ENCODE data around the gene SPIRE1.
A peak's percentile ranks its signal among the peaks of the same experiment; 100 is the strongest.
"Not testable (repeated sequence)": the region's sequence is repeated elsewhere in the genome, so short reads cannot be mapped to it uniquely, and the experiment has no call there.

Gene SPIRE1

DNA sequence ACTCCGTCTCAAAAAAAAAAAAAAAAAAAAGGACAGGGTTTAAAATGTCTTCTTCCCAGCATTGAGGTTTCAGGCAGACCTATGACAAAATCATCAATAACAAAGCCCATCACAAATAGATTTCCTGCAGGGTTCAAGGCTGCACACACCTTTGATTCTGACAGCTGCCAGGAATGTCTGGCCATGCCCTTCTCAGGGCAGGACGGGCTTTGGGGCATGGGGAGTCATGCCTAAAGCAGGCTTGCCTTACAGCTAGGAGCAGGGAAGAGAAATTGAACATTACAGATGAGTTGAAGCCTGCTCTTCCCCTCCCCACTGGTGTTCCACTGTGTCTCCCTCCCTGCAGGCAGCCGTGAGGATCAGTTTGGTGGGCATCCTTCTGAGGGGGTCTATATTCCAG, 246.5 kb downstream of the SPIRE1 start:
- no peak for DNase-seq (ENCODE audit: low spot score)

DNA sequence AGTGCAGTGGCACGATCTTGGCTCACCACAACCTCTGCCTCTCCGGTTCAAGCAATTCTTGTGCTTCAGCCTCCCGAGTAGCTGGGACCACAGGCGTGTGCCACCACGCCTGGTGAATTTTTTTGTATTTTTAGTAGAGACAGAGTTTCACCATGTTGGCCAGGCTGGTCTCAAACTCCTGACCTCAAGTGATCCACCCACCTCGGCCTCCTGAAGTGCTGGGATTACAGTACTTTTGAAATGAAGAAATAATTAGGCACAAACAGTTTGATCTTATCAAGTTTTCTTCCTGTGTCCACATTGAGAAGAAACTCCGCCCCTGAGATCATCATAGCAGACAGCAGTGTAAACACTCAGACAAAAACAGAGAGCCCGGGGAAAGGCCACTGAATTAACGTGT, 247.2 kb downstream of the SPIRE1 start:
- DNase-seq (ENCODE audit: low spot score), result not testable (repeated sequence)

GRCh38 chr18:12410081-12410481, 247.8 kb downstream of the SPIRE1 start:
- DNase-seq (ENCODE audit: low spot score), result no peak

DNA sequence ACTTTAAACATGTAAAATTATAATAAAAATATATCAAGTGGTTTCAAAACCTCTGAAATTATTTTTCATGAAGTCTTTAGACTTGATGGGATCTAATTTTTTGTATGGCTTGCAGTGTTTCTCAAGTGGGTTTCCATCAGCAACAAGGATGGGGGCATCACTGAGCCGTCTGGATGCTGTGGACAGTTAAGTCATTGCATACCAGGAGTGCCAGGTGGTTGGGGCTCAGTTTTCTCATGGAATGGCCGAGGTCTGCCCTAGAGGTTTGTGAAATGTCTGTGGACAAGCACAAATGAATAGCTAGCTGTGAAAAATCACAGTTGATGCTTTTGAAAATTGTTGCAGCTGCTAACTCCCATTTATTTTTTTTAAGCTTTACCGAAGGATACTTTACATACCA, 248.4 kb downstream of the SPIRE1 start:
- DNase-seq (ENCODE audit: low spot score), result no peak

DNA sequence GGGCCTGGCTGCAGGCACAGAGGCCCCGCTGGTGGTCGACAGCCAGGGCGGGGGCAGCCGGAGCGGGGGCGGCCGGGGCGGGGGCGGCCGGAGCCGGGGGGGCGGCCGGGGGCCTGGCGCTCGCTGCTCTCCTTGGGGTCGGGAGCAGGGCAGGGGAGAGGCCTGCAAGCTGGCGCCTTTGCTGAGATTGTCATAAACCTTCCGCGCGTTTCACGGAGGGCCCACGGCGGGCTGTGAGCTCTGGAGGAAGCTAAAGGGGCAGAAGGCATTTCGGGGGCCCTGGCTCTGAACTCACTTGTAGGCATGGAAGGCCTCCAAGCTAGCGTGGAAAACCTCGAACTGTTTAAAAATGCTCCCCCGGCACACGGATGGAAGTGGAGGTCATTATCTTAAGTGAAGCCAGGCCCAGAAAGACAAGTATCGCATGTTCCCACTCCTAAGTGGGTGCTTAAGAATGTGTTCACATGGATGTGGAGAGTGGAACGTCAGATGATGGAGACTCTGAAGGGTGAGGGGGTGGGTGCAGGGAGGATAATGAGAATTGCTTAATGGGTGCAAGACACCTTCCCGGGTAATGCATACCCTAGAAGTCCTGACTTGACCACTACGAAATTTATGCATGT, 249.5 kb downstream of the SPIRE1 start:
- DNase-seq (ENCODE audit: low spot score), result no peak

DNA sequence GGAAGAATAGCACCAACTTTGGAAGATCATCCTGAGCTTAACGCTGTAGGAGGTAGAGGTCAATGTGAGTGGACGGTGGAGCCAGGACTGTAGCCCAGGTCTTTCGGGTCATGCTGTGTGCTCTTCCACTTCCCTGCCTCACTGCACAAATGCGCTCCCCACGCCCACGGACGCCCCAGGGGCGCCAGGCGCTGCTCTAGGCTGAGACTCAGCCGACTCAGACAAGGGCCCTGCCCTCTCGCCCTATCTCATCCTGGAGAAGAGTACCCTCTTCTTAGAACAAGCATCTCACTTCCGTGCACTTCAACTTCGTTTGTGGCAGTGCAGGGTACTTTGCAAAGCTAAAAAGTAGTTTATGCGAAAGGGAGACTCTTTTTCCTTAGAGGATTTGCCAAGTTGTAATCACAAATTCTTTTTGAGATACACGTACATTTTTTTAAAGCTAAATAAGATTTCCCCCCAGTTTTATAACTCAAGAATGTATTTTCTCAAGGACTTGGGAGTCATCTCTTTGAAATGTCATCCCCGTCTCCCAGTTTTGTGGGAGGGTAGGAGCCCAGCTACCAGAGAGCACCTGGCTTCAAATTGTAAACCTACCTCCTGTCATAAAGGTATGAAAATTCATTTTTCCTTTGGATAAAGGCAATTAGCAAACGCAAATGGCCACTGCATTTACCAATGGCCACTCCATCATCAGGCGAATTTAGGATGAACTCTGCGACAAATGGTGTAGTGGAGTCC, 251.4 kb downstream of the SPIRE1 start:
- DNase-seq (ENCODE audit: low spot score), result no peak

DNA sequence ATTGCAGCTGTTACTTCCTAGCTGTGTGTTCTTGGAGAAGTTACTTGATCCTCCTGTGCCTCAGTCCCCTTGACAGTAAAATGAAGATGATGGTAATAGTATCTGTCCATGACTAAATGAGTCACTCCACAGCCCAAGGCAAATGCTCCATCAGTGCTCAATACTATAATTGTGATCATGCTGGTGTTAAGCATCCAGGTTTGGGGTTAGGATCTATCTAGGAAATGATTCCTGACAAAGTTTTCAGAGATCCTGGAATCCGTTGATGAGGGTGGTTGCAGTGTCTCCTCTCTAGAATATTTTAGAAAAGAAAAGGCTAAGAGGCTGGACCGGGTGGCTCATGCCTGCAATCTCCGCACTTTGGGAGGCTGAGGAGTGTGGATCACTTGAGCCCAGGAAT, 252.8 kb downstream of the SPIRE1 start:
- no peak for DNase-seq (ENCODE audit: low spot score)

DNA sequence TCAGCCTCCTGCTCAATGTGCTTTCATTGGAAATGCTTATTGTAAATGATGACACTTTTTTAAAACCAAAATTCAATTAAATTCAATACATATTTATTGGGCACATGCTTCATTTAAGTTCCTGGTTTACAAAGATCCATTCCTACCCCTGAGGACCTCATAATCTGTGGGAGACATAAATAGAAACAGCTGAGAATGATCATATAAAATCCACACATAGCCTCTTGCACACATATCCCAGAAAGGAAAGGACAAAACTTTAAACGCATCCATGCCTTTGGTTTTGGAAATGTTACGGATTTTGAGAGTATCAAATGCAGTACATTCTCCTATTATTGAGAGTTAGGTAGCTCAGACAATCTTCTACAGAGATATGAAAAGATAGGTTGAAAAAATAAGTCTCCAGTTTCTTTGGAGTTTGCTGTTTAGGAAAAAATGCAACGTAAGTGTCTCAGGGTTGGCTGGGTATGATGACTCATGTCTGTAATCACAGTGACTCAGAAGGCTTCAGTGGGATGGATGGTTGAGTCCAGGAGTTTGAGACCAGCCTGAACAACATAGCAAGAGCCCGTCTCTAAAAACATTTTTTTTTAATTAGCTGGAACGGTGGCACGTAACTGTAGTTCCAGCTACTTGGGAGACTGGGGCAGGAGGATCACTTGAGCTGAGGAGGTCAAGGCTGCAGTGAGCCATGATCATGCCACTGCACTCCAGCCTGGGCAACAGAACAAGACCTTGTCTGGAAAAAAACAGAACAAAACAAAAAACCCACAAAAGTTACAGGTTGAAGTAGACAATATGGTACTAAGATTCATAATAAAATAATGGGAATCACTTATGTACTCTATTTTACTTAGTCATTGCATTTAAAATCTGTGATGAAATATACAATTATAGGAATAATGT, 254.1 kb downstream of the SPIRE1 start:
- DNase-seq (ENCODE audit: low spot score), result peak; percentile 56

- DNase-seq (ENCODE audit: low spot score), result no peak
Observed at GRCh38 chr18:12401881-12402280, 256.0 kb downstream of the SPIRE1 start.

DNA sequence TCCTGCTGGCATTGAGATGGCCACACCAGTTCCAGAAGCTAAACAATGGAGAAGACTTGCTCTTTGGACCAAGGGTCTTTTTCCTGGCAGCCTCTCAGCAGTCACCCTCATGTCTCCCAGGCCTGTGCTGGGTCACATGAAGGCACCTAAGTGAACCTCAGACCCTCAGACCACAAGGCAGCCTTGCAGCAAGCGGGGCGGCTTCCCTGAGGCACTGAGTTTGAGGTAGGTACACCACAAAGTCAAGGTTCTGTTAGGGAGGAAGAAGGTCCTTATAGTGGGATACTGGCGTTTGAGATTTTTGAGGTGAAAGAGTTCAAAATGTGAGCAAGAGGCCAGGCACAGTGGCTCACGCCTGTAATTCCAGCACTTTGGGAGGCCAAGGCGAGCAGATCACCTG, 258.7 kb downstream of the SPIRE1 start:
- no peak for DNase-seq (ENCODE audit: low spot score)

DNA sequence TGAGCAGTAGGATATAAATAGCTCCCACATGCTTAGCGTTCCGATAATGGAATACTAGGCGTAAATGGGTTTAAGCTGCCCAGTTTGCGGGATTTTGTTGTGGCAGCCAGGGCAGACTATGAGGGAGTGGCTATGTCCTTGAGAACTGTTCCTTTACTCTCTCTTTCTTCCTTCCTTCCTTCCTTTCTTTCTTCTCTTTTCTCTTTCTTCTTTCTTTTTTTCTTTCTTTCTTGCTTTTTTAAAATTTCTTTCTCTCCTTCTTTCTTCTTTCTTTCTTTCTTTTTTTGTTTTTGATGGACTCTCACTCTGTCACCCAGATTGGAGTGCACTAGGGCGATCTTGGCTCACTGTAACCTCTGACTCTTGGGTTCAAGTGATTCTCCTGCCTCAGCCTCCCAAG, 259.3 kb downstream of the SPIRE1 start:
- no peak for DNase-seq (ENCODE audit: low spot score)

DNA sequence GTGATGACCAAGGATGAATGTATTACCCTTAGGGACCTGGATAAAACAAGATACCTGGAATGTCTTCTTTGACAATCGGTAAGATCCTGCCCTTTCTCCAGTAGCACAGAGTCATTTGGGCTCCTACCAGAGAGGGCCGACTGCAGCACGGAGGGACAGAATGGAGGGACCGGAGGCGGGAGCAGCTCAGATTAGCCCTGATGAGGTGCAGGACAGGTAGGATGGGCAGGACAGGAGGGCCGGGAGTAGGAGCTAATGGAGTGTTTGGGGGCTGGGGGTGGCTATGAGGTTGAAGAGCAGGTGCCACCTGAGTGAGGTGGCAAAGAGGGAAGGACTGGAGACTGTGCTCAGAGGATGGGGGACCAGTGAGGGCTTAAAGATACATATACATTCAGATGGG, 260.1 kb downstream of the SPIRE1 start:
- no peak for DNase-seq (ENCODE audit: low spot score)

GRCh38 chr18:12397254-12397653, 260.7 kb downstream of the SPIRE1 start:
- DNase-seq (ENCODE audit: low spot score), result no peak

All from COLO829 (cell line).